Hepatocyte (in vitro differentiated cells): ENCODE measurements around the gene SLC41A2. TPM values are rescaled to one million over a fixed set of nuclear protein-coding genes. Genes with fewer than 3 reads are reported as not detected.

Experiments
- DNase-seq: peaks from one replicate; pipeline ENCODE4 v3.0.0-alpha.2; 2016; ENCODE audit warnings: low spot score
- H2AFZ ChIP-seq: fragments of 200-600 bp; sonication (generic); 2 replicates; pipeline ENCODE4 v1.6.0; 2016; ENCODE audit warnings: antibody characterized with exemption, mild to moderate bottlenecking
- H3K27ac ChIP-seq: fragments of 200-600 bp; sonication (generic); 2 replicates; pipeline ENCODE4 v1.5.1; 2016; ENCODE audit warnings: mild to moderate bottlenecking
- H3K27me3 ChIP-seq: fragments of 200-600 bp; sonication (generic); 2 replicates; pipeline ENCODE4 v1.6.1; 2016
- H3K36me3 ChIP-seq: fragments of 200-600 bp; sonication (generic); replicated peaks from 2 replicates; pipeline ENCODE4 v1.5.1; 2016; ENCODE audit warnings: low read depth; ENCODE audit not compliant: insufficient read depth
- H3K4me1 ChIP-seq: fragments of 200-600 bp; sonication (generic); 2 replicates; pipeline ENCODE4 v1.5.1; 2016; ENCODE audit warnings: mild to moderate bottlenecking, moderate library complexity; ENCODE audit not compliant: insufficient read depth
- H3K4me2 ChIP-seq: fragments of 200-600 bp; sonication (generic); 2 replicates; pipeline ENCODE4 v1.6.0; 2016
- H3K4me3 ChIP-seq: fragments of 200-600 bp; sonication (generic); 2 replicates; pipeline ENCODE4 v1.5.1; 2016; ENCODE audit warnings: mild to moderate bottlenecking
- H3K79me2 ChIP-seq: fragments of 200-600 bp; sonication (generic); 2 replicates; pipeline ENCODE4 v1.6.0; 2017; ENCODE audit warnings: mild to moderate bottlenecking
- H3K9me2 ChIP-seq: fragments of 200-600 bp; sonication (generic); replicated peaks from 2 replicates; pipeline ENCODE4 v1.6.0; 2017; ENCODE audit warnings: mild to moderate bottlenecking; ENCODE audit not compliant: insufficient read depth
- H3K9me3 ChIP-seq: fragments of 200-600 bp; sonication (generic); 2 replicates; pipeline ENCODE4 v1.5.1; 2016; ENCODE audit warnings: low read depth, mild to moderate bottlenecking
- H4K20me1 ChIP-seq: fragments of 200-600 bp; sonication (generic); 2 replicates; pipeline ENCODE4 v1.6.0; 2016; ENCODE audit warnings: mild to moderate bottlenecking; ENCODE audit not compliant: insufficient read depth, poor library complexity, severe bottlenecking
- CTCF ChIP-seq: fragments of 200-600 bp; sonication (generic); IDR thresholded peaks from 2 replicates; pipeline ENCODE4 v1.5.1; 2016; ENCODE audit warnings: antibody characterized with exemption, mild to moderate bottlenecking; ENCODE audit not compliant: poor library complexity
- EZH2 ChIP-seq: fragments of 200-600 bp; sonication (generic); IDR thresholded peaks from 2 replicates; pipeline ENCODE4 v1.6.1; 2016; ENCODE audit warnings: antibody characterized with exemption, mild to moderate bottlenecking, borderline replicate concordance
- EZH2phosphoT487 ChIP-seq: fragments of 200-600 bp; sonication (generic); IDR thresholded peaks from one replicate; pipeline ENCODE4 v1.6.1; 2018; ENCODE audit warnings: antibody characterized with exemption, mild to moderate bottlenecking, low read depth, moderate library complexity; ENCODE audit not compliant: unreplicated experiment, severe bottlenecking
- WGBS: methylation state at CpG from one replicate; pipeline ENCODE4 v1.1.6; 2016; ENCODE audit warnings: low lambda C conversion rate; ENCODE audit errors: missing lambda C conversion rate; 5-methylcytosine and 5-hydroxymethylcytosine counted together
- polyA plus RNA-seq: library from polyadenylated mRNA; unstranded; fragments of >200 nt; fragmentation: Nextera tagmentation; extraction: Ambion mirVana; gene quantifications from 2 replicates; pipeline ENCODE4 v1.2.1, GENCODE V29; 2016
- total RNA-seq: library from RNA; depleted of rRNA; stranded (reverse); fragments of >200 nt; gene quantifications from 2 replicates; pipeline ENCODE4 v1.2.3, GENCODE V29; 2014

SLC41A2 gene
- total and polyA plus RNA-seq, 2 experiments from 2014 or later: 8.4 to 48.2 TPM

GRCh38 chr12:104964167-104964855 is 6.2 kb upstream of the SLC41A2 start:
- Histone ChIP-seq H3K4me2 (no peak overlapping the region), H3K9me3 (no peaks in the 10 kb centered on the region), H3K27ac (no peak overlapping the region), H3K36me3 (no peaks in the 10 kb centered on the region), H2AFZ (no peak overlapping the region), H3K27me3 (peaks cover 4% of the 10 kb centered on the region), H3K4me3 (no peak overlapping the region), H3K9me2 (no peaks in the 10 kb centered on the region), H3K79me2 (no peaks in the 10 kb centered on the region), H4K20me1 (no peaks in the 10 kb centered on the region), H3K4me1 (peaks cover 5% of the 10 kb centered on the region)
- TF ChIP-seq EZH2phosphoT487 (no peak), CTCF (no peak), EZH2 (no peak)
- 78% methylated on average over 8 of the region's 8 CpGs for WGBS
- no peak for DNase-seq

DNA sequence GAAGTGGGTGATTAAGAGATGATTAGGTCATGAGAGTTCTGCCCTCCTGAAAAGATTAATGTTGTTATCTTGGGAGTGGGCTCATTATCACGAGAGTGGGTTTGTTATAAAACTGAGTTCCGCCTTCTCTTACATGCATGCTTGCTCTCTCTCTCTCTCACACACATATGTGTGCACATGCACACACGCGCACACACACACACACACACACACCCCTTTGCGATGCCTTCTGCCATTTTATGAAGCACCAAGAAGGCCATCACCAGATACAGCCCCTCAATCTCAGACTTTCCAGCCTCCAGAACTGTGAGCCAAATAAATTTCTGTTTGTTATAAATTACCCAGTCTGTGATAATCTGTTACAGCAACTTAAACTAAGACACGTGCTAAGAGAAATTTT is 5.7 kb upstream of the SLC41A2 start:
- Histone ChIP-seq H4K20me1 (no peaks in the 10 kb centered on the region), H3K36me3 (no peaks in the 10 kb centered on the region), H3K79me2 (no peaks in the 10 kb centered on the region), H3K27ac (no peak overlapping the region), H2AFZ (no peak overlapping the region), H3K4me1 (peaks cover 10% of the 10 kb centered on the region), H3K4me2 (no peak overlapping the region), H3K4me3 (no peak overlapping the region), H3K9me3 (no peaks in the 10 kb centered on the region), H3K27me3 (peaks cover 4% of the 10 kb centered on the region), H3K9me2 (no peaks in the 10 kb centered on the region)
- WGBS: 81% methylated on average over 6 of the region's 6 CpGs
- DNase-seq: no peak
- no peak for TF ChIP-seq CTCF

- WGBS: 92% methylated on average over 4 of the region's 4 CpGs
- Histone ChIP-seq H3K27me3 (peaks cover 10% of the 10 kb centered on the region), H3K27ac (no peak overlapping the region), H3K4me3 (no peak overlapping the region), H4K20me1 (no peaks in the 10 kb centered on the region), H3K9me3 (no peaks in the 10 kb centered on the region), H3K36me3 (no peaks in the 10 kb centered on the region), H2AFZ (no peak overlapping the region), H3K79me2 (peaks cover 9% of the 10 kb centered on the region), H3K4me1 (peaks cover 19% of the 10 kb centered on the region), H3K4me2 (no peak overlapping the region), H3K9me2 (no peaks in the 10 kb centered on the region)
- no peak for DNase-seq
- no peak for TF ChIP-seq CTCF
- TF ChIP-seq EZH2: no peak
- no peak for TF ChIP-seq EZH2phosphoT487
Measured at GRCh38 chr12:104960464-104960863, 2.4 kb upstream of the SLC41A2 start.
